Tibial nerve (tissue), 4 donors: ENCODE measurements around the gene THSD4. TPM values are rescaled to one million over a fixed set of nuclear protein-coding genes. Genes with fewer than 3 reads are reported as not detected.

Experiments
- DNase-seq, 2 donors: peaks; one replicate each; pipeline ENCODE4 v3.0.0-alpha.2; 2019; ENCODE audit warnings: low spot score in 2 of 2
- H3K27ac ChIP-seq, 4 donors: fragments of 200-600 bp; sonication (generic) in 3 of 4; one replicate each; pipeline ENCODE4 v1.5.1; 2017 to 2019; ENCODE audit warnings: mild to moderate bottlenecking in 1 of 4
- H3K27me3 ChIP-seq, 2 donors: fragments of 200-600 bp; sonication (generic) in 1 of 2; one replicate each; pipeline versions ENCODE4 v1.5.1 to v1.6.0; 2017 to 2019
- H3K36me3 ChIP-seq, 3 donors: fragments of 200-600 bp; sonication (generic); one replicate each; pipeline ENCODE4 v1.5.1; 2018 to 2019
- H3K4me1 ChIP-seq, 4 donors: fragments of 200-600 bp; sonication (generic) in 3 of 4; one replicate each; pipeline ENCODE4 v1.5.1; 2017 to 2019
- H3K4me3 ChIP-seq, 4 donors: fragments of 200-600 bp; sonication (generic) in 3 of 4; one replicate each; pipeline ENCODE4 v1.5.1; 2017 to 2019; ENCODE audit warnings: mild to moderate bottlenecking in 1 of 4, moderate library complexity in 1 of 4
- H3K9me3 ChIP-seq, 4 donors: fragments of 200-600 bp; sonication (generic) in 3 of 4; one replicate each; pipeline ENCODE4 v1.5.1; 2017 to 2019
- CTCF ChIP-seq, 5 experiments: fragments of 200-600 bp in 3 of 5; fragments of 450-650 bp in 2 of 5; sonication (generic) in 3 of 5; IDR thresholded peaks; one replicate each; pipeline ENCODE4 v1.5.1; 2016 to 2019; ENCODE audit warnings: antibody characterized with exemption in 5 of 5, mild to moderate bottlenecking in 3 of 5, moderate library complexity in 2 of 5
- EP300 ChIP-seq, 2 donors: sonication (generic); formaldehyde crosslinking; IDR thresholded peaks; one replicate each; pipeline ENCODE4 v1.6.1; 2017; ENCODE audit warnings: antibody characterized with exemption in 2 of 2, mild to moderate bottlenecking in 1 of 2
- POLR2A ChIP-seq, 2 donors: fragments of 450-650 bp; IDR thresholded peaks; one replicate each; pipeline ENCODE4 v1.6.1; 2017; ENCODE audit warnings: antibody characterized with exemption in 2 of 2, mild to moderate bottlenecking in 2 of 2, moderate library complexity in 2 of 2
- WGBS, 2 donors: methylation state at CpG; one replicate each; pipeline ENCODE4 v1.1.5; 2018; 5-methylcytosine and 5-hydroxymethylcytosine counted together
- total RNA-seq, 4 donors: library from RNA; depleted of rRNA; stranded (reverse); fragments of >200 nt; gene quantifications; one replicate each; pipeline ENCODE4 v1.1.0, GENCODE V29; 2016

THSD4 gene
- total RNA-seq, 4 donors from 2014 or later: 9.6 to 25.1 (median 21.2) TPM

- whole genome bisulfite sequencing, 2 donors: 89 to 100% methylated on average over 1 of the region's 1 CpG
- no peak for TF ChIP-seq EP300 (IDR thresholded peaks at IDR 0.05)
- TF ChIP-seq CTCF (IDR thresholded peaks at IDR 0.05): no peak
- no peak for TF ChIP-seq POLR2A (IDR thresholded peaks at IDR 0.05)
Measured at GRCh38 chr15:71471347-71471746, 356.1 kb downstream of the THSD4 start.

GRCh38 chr15:71472566-71472965 is 357.3 kb downstream of the THSD4 start:
- H3K4me3 ChIP-seq: no peak overlapping the region
- 42 to 49% methylated on average over 4 of the region's 4 CpGs for WGBS, 2 donors
- no peak overlapping the region for H3K27ac ChIP-seq

More at GRCh38 chr15:71471347-71471746, 356.1 kb downstream of the THSD4 start:
- Histone ChIP-seq H3K27me3 (no peaks in the 10 kb centered on the region), H3K27ac (no peak overlapping the region), H3K4me1 (no peaks in the 10 kb centered on the region), H3K36me3 (no peaks in the 10 kb centered on the region), H3K9me3 (no peaks in the 10 kb centered on the region), H3K4me3 (no peak overlapping the region)
- DNase-seq: no peak

GRCh38 chr15:71473751-71474150 is 358.5 kb downstream of the THSD4 start:
- Histone ChIP-seq H3K36me3 (no peaks in the 10 kb centered on the region), H3K27ac (no peak overlapping the region), H3K4me1 (peaks cover 0 to 4% (median 0%) of the 10 kb centered on the region in 4 donors), H3K27me3 (no peaks in the 10 kb centered on the region), H3K4me3 (no peak overlapping the region), H3K9me3 (no peaks in the 10 kb centered on the region)
- WGBS, 2 donors: 78 to 100% methylated on average over 3 of the region's 3 CpGs
- TF ChIP-seq CTCF (IDR thresholded peaks at IDR 0.05) (no peak), EP300 (IDR thresholded peaks at IDR 0.05) (no peak), POLR2A (IDR thresholded peaks at IDR 0.05) (no peak)
- no peak for DNase-seq

More at GRCh38 chr15:71472566-71472965, 357.3 kb downstream of the THSD4 start:
- Histone ChIP-seq H3K36me3 (no peaks in the 10 kb centered on the region), H3K9me3 (no peaks in the 10 kb centered on the region), H3K4me1 (peaks cover 0 to 2% (median 0%) of the 10 kb centered on the region in 4 donors), H3K27me3 (no peaks in the 10 kb centered on the region)
- DNase-seq: no peak
- TF ChIP-seq EP300 (IDR thresholded peaks at IDR 0.05) (no peak), CTCF (IDR thresholded peaks at IDR 0.05) (no peak), POLR2A (IDR thresholded peaks at IDR 0.05) (no peak)

GRCh38 chr15:71476823-71477222 is 361.6 kb downstream of the THSD4 start:
- 70 to 80% methylated on average over 8 of the region's 8 CpGs for WGBS, 2 donors
- no peak overlapping the region for H3K4me3 ChIP-seq
- TF ChIP-seq CTCF (IDR thresholded peaks at IDR 0.05) (no peak), EP300 (IDR thresholded peaks at IDR 0.05) (no peak), POLR2A (IDR thresholded peaks at IDR 0.05) (no peak)

GRCh38 chr15:71480556-71480955 is 365.3 kb downstream of the THSD4 start:
- no peaks in the 10 kb centered on the region for H3K27me3 ChIP-seq
- no peaks in the 10 kb centered on the region for H3K9me3 ChIP-seq
- no peak for TF ChIP-seq EP300 (IDR thresholded peaks at IDR 0.05)
- TF ChIP-seq POLR2A (IDR thresholded peaks at IDR 0.05): no peak
- no peak for TF ChIP-seq CTCF (IDR thresholded peaks at IDR 0.05)
- 74 to 75% methylated on average over 6 of the region's 6 CpGs for WGBS, 2 donors
- peaks cover 0 to 4% (median 0%) of the 10 kb centered on the region in 4 donors for H3K4me1 ChIP-seq
- H3K27ac ChIP-seq: no peak overlapping the region
- DNase-seq: no peak
- no peaks in the 10 kb centered on the region for H3K36me3 ChIP-seq
- H3K4me3 ChIP-seq: no peak overlapping the region

More at GRCh38 chr15:71476823-71477222, 361.6 kb downstream of the THSD4 start:
- H3K4me1 ChIP-seq: peaks cover 0 to 4% (median 0%) of the 10 kb centered on the region in 4 donors
- H3K27me3 ChIP-seq: no peaks in the 10 kb centered on the region
- H3K9me3 ChIP-seq: no peaks in the 10 kb centered on the region
- DNase-seq: no peak
- H3K36me3 ChIP-seq: no peaks in the 10 kb centered on the region
- H3K27ac ChIP-seq: no peak overlapping the region
